ENCODE measurements around the gene PCDHA13.
"Not testable (repeated sequence)": the region's sequence is repeated elsewhere in the genome, so short reads cannot be mapped to it uniquely, and the experiment has no call there.

PCDHA13 gene, protein sequence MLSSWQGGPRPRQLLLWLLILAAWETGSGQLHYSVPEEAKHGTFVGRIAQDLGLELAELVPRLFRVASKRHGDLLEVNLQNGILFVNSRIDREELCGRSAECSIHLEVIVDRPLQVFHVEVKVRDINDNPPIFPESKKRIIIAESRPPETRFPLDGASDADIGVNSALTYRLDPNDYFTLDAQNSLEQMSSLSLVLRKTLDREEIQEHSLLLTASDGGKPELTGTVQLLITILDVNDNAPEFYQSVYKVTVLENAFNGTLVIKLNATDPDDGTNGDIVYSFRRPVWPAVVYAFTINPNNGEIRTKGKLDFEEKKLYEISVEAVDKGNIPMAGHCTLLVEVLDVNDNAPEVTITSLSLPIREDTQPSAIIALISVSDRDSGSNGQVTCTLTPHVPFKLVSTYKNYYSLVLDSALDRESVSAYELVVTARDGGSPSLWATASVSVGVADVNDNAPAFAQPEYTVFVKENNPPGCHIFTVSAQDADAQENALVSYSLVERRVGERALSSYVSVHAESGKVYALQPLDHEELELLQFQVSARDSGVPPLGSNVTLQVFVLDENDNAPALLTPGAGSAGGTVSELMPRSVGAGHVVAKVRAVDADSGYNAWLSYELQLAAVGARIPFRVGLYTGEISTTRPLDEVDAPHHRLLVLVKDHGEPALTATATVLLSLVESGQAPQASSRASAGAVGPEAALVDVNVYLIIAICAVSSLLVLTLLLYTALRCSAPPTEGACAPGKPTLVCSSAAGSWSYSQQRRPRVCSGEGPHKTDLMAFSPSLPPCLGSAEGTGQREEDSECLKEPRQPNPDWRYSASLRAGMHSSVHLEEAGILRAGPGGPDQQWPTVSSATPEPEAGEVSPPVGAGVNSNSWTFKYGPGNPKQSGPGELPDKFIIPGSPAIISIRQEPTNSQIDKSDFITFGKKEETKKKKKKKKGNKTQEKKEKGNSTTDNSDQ

DNA sequence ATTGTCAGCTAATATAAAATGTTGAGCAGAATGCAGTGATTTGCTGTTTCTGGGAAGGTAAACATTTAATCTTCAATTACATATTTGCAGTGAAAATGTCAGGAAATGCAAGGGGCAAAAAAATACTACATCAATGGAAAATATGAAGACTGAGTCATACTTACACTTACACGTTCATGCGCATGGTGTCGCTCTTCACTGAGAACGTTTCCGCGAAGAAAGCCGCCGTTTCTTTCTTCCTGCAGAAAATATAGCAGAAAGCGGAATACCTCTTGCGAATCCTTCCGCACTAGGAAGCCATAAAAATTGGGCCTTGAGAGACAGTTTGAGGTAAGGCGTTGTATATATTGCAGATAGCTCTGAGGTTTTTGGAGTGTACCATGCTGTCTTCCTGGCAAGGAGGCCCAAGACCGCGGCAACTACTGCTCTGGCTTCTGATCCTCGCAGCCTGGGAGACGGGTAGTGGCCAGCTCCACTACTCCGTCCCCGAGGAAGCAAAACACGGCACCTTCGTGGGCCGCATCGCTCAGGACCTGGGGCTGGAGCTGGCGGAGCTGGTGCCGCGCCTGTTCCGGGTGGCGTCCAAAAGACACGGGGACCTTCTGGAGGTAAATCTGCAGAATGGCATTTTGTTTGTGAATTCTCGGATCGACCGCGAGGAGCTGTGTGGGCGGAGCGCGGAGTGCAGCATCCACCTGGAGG, at the start of gene PCDHA13:
Gene PCDHA13, plus strand, starts transcription at position 236 of the 702 bp plus-strand sequence. Its CDS starts 145 bp downstream, at position 381.
- DNase-seq = no peak

DNA sequence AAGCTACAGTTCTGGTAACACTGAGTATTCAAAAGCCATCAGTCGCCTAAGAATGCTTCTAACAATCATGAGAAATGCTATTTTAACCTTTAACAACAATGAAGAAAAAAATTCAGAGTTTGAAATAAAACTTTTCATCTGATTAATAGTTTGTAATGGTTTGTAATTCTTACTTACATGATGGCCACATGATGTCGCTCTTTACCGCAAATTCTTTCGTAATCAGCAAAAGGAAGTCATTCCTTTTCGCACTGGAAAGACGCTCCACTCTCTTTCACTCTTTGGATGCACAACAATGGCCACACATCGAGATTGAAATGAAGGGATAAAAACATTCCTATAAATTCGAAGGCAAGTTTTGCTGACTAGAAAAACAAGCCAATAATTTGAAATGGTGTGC, 47.9 kb upstream of the PCDHA13 start, which contains the start of gene PCDHA7:
Gene PCDHA7, plus strand, starts transcription at position 277 of the 400 bp plus-strand sequence. Its CDS starts 115 bp downstream, at position 392.
- DNase-seq = no peak

DNA sequence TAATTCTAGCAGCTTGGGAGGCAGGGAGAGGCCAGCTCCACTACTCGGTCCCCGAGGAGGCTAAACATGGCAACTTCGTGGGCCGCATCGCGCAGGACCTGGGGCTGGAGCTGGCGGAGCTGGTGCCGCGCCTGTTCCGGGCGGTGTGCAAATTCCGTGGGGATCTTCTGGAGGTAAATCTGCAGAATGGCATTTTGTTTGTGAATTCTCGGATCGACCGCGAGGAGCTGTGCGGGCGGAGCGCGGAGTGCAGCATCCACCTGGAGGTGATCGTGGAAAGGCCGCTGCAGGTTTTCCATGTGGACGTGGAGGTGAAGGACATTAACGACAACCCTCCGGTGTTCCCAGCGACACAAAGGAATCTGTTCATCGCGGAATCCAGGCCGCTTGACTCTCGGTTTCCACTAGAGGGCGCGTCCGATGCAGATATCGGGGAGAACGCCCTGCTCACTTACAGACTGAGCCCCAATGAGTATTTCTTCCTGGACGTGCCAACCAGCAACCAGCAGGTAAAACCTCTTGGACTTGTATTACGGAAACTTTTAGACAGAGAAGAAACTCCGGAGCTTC, 47.4 kb upstream of the PCDHA13 start:
- not testable (repeated sequence) for DNase-seq

DNA sequence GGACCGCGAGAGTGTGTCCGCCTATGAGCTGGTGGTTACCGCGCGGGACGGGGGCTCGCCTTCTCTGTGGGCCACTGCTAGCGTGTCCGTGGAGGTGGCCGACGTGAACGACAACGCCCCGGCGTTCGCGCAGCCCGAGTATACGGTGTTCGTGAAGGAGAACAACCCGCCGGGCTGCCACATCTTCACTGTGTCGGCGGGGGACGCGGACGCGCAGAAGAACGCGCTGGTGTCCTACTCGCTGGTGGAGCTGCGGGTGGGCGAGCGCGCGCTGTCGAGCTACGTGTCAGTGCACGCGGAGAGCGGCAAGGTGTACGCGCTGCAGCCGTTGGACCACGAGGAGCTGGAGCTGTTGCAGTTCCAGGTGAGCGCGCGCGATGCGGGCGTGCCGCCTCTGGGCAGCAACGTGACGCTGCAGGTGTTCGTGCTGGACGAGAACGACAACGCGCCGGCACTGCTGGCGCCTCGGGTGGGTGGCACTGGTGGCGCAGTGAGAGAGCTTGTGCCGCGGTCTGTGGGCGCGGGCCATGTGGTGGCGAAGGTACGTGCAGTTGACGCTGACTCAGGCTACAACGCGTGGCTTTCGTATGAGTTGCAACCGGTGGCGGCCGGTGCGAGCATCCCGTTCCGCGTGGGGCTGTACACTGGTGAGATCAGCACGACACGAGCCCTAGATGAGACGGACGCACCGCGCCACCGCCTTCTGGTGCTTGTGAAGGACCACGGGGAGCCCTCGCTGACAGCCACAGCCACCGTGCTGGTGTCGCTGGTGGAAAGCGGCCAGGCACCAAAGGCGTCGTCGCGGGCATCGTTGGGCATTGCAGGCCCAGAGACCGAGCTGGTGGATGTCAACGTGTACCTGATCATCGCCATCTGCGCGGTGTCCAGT, 46.1 kb upstream of the PCDHA13 start:
- DNase-seq = no peak

DNA sequence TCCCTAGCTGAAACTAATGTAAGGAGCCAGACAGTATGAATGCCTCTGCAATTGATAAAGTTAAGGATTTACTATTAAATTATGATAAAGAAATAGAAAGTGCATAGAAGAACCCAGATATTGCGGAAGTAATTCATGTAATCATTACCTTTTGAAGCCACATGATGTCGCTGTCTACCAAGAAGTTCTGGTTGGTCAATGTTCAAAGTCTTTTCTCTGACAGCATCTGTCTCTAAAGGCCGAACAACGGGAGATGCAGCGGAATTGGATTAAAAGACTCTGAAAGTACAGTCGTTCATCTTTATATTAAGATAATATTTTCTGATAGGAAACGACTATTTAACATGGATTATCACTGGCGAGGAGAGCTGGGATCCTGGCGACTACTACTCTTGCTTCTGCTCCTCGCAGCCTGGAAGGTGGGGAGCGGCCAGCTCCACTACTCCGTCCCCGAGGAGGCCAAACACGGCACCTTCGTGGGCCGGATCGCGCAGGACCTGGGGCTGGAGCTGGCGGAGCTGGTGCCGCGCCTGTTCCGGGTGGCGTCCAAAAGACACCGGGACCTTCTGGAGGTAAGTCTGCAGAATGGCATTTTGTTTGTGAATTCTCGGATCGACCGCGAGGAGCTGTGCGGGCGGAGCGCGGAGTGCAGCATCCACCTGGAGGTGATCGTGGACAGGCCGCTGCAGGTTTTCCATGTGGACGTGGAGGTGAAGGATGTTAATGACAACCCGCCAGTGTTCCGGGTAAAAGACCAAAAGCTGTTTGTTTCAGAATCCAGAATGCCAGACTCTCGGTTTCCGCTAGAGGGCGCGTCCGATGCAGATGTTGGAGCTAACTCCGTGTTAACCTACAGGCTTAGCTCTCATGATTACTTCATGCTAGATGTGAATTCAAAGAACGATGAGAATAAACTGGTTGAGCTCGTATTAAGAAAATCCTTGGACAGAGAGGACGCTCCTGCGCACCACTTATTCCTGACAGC, 40.7 kb upstream of the PCDHA13 start, which contains the start of gene PCDHA8:
Gene PCDHA8, plus strand, starts transcription at position 210 of the 985 bp plus-strand sequence. Its CDS starts 135 bp downstream, at position 345.
- no peak for DNase-seq

DNA sequence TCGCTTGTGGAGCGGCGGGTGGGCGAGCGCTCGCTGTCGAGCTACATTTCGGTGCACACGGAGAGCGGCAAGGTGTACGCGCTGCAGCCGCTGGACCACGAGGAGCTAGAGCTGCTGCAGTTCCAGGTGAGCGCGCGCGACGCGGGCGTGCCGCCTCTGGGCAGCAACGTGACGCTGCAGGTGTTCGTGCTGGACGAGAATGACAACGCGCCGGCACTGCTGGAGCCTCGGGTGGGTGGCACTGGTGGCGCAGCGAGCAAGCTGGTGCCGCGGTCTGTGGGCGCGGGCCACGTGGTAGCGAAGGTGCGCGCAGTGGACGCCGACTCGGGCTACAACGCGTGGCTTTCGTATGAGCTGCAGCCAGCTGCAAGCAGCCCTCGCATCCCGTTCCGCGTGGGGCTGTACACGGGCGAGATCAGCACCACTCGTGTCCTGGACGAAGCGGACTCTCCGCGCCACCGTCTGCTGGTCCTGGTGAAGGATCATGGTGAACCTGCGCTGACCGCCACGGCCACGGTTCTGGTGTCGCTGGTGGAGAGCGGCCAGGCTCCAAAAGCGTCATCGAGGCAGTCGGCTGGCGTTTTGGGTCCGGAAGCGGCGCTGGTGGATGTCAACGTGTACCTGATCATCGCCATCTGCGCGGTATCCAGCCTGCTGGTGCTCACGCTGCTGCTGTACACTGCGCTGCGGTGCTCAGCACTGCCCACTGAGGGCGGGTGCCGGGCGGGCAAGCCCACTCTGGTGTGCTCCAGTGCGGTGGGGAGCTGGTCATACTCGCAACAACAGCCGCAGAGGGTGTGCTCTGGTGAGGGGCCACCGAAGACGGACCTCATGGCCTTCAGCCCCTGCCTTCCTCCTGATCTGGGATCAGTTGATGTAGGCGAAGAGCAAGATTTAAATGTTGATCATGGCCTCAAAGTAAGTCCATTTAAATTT, 38.9 kb upstream of the PCDHA13 start:
- DNase-seq = no peak

DNA sequence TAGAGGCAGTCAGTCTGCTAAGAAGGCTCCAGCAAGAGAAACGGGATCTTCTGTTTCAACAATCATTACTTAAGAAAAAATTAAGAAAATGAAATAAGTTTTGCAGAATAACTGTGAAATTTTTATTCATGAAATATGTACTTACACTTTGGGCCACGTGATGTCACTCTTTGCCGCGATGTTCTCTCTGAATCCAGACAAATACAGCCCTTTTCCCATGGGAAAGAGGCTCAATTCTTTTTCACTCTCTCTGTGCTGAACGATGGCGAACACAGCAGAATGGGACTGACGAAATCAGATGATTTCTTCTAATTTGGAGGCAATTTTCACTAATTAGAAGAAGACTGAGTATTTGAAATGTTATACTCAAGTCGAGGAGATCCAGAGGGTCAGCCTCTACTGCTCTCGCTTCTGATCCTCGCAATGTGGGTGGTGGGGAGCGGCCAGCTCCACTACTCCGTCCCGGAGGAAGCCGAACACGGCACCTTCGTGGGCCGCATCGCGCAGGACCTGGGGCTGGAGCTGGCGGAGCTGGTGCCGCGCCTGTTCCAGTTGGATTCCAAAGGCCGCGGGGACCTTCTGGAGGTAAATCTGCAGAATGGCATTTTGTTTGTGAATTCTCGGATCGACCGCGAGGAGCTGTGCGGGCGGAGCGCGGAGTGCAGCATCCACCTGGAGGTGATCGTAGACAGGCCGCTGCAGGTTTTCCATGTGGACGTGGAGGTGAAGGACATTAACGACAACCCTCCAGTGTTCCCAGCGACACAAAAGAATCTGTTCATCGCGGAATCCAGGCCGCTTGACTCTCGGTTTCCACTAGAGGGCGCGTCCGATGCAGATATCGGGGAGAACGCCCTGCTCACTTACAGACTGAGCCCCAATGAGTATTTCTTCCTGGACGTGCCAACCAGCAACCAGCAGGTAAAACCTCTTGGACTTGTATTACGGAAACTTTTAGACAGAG, 33.5 kb upstream of the PCDHA13 start, which contains the start of gene PCDHA9:
Gene PCDHA9, plus strand, starts transcription at position 244 of the 964 bp plus-strand sequence. Its CDS starts 114 bp downstream, at position 358.
- not testable (repeated sequence) for DNase-seq

DNA sequence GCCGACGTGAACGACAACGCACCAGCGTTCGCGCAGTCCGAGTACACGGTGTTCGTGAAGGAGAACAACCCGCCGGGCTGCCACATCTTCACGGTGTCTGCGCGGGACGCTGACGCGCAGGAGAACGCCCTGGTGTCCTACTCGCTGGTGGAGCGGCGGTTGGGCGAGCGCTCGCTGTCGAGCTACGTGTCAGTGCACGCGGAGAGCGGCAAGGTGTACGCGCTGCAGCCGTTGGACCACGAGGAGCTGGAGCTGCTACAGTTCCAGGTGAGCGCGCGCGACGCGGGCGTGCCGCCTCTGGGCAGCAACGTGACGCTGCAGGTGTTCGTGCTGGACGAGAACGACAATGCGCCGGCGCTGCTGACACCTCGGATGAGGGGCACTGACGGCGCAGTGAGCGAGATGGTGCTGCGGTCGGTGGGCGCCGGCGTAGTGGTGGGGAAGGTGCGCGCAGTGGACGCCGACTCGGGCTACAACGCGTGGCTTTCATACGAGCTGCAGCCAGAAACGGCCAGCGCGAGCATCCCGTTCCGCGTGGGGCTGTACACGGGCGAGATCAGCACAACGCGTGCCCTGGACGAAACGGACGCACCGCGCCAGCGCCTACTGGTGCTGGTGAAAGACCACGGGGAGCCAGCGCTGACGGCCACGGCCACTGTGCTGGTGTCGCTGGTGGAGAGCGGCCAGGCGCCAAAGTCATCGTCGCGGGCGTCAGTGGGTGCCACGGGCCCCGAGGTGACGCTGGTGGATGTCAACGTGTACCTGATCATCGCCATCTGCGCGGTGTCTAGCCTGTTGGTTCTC, 31.9 kb upstream of the PCDHA13 start:
- not testable (repeated sequence) for DNase-seq

DNA sequence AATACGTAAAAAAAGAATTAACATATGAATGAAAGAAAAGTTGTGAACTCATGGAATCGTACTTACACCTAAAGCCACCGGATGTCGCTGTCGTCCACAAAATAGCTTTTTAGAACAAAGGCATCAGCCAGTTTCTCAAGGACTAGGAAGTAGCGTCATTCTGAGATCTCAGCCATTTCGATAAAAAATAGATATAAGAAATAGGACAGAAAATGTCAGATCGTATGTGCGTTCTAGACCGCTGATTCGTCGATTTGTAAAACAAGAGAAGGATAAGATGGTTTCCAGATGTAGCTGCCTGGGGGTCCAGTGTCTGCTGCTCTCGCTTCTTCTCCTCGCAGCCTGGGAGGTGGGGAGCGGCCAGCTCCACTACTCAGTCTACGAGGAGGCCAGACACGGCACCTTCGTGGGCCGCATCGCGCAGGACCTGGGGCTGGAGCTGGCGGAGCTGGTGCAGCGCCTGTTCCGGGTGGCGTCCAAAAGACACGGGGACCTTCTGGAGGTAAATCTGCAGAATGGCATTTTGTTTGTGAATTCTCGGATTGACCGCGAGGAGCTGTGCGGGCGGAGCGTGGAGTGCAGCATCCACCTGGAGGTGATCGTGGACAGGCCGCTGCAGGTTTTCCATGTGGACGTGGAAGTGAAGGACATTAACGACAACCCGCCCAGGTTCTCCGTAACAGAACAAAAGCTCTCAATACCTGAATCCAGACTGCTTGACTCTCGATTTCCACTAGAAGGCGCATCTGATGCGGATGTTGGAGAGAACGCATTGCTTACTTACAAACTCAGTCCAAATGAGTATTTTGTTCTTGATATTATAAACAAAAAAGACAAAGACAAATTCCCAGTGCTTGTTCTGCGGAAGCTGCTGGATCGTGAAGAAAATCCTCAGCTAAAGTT, 25.9 kb upstream of the PCDHA13 start, which contains the start of gene PCDHA10:
Gene PCDHA10, plus strand, starts transcription at position 126 of the 903 bp plus-strand sequence. Its CDS starts 152 bp downstream, at position 278.
- no peak for DNase-seq

DNA sequence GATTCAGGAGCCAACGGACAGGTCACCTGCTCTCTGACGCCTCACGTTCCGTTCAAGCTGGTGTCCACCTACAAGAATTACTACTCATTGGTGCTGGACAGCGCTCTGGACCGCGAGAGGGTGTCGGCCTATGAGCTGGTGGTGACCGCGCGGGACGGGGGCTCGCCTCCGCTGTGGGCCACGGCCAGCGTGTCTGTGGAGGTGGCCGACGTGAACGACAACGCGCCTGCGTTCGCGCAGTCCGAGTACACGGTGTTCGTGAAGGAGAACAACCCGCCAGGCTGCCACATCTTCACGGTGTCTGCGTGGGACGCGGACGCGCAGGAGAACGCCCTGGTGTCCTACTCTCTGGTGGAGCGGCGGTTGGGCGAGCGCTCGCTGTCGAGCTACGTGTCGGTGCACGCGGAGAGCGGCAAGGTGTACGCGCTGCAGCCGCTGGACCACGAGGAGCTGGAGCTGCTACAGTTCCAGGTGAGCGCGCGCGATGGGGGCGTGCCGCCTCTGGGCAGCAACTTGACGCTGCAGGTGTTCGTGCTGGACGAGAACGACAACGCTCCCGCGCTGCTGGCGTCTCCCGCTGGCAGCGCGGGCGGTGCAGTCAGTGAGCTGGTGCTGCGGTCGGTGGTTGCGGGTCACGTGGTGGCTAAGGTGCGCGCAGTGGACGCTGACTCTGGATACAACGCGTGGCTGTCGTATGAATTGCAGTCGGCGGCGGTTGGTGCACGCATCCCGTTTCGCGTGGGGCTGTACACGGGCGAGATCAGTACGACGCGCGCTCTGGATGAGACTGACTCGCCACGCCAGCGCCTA, 24.5 kb upstream of the PCDHA13 start:
- DNase-seq = no peak

DNA sequence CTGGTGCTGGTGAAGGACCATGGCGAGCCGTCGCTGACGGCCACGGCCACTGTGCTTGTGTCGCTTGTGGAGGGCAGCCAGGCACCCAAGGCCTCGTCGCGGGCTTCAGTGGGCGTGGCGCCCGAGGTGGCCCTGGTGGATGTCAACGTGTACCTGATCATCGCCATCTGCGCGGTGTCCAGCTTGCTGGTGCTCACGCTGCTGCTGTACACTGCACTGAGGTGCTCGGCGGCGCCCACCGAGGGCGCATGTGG, 24.0 kb upstream of the PCDHA13 start:
- DNase-seq = no peak

DNA sequence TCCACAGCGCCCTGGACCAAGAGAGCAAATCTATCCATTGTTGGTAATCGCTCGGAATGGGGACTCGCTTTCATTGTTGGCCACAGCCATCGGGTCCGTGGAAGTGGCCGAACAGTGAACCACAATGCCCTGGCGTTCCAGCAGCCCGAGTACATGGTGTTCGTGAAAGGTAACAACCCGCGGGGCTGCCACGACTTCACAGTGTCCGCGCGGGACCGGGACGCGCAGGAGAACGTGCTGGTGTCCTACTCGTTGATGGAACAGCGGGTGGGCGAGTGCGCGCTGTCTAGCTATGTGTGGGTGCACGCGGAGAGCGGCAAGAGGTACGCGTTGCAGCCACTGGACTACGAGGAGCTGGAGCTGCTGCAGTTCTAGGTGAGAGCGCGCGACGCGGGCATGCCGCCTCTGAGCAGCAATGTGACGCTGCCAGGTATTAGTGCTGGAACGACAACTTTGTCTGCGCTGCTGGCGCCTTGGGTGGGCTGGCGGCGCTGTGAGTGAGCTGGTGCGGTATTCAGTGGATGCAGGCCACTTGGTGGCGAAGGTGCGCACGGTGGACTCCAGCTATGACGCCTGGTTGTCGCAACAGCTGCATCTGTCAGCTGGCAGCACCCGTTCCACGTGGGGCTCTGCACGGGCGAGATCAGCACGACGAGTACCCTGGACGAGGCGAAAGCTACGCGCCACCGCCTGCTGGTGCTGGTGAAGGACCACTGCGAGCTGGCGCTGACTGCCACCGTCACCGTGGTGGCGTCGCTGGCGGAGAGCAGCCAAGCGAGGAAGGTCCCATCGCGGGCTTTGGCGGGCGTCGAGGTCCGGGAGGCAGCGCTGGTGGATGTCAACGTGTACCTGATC, 19.3 kb upstream of the PCDHA13 start:
- no peak for DNase-seq

DNA sequence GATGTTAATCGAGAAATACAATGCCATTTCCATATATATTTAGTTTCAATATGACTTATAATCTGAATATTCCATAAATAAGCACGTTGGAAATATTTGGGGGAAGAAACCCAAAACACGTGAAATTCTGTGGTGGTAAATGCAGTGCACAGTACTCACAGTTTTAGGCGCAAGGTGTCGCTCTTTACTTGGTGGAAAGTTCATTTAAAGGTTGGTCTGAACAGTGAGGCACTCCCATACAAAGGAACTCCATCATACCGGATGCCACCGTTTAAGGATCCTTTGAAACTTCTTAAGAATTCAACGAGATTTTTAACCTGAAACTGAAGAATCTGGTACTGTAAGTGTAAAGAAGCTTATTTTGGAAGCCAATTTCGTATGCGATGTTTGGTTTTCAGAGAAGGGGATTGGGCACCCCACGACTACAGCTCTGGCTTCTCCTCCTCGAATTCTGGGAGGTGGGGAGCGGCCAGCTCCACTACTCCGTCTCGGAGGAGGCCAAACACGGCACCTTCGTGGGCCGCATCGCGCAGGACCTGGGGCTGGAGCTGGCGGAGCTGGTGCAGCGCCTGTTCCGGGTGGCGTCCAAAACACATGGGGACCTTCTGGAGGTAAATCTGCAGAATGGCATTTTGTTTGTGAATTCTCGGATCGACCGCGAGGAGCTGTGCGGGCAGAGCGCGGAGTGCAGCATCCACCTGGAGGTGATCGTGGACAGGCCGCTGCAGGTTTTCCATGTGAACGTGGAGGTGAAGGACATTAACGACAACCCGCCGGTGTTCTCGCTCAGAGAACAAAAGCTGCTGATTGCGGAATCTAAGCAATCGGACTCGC, 13.0 kb upstream of the PCDHA13 start, which contains the start of gene PCDHA11:
Gene PCDHA11, plus strand, starts transcription at position 237 of the 834 bp plus-strand sequence. Its CDS starts 147 bp downstream, at position 384.
- DNase-seq = no peak
